HG02678 (cell line): ENCODE results near the gene RELB.
A peak's percentile ranks its signal among the peaks of the same experiment; 100 is the strongest.

Source experiments
- ATAC-seq: cut with Tn5 transposase; IDR thresholded peaks from one replicate; pipeline ENCODE4 v1.9.1; 2021; ENCODE audit warnings: mild to moderate bottlenecking, moderate library complexity; ENCODE audit not compliant: unreplicated experiment

RELB gene

GRCh38 chr19:45020071-45020470 lies 18.8 kb downstream of the RELB start:
- ATAC-seq = no peak

GRCh38 chr19:45021971-45022370 lies 20.7 kb downstream of the RELB start:
- no peak for ATAC-seq

GRCh38 chr19:45023048-45023447 lies 21.8 kb downstream of the RELB start:
- ATAC-seq = no peak

DNA sequence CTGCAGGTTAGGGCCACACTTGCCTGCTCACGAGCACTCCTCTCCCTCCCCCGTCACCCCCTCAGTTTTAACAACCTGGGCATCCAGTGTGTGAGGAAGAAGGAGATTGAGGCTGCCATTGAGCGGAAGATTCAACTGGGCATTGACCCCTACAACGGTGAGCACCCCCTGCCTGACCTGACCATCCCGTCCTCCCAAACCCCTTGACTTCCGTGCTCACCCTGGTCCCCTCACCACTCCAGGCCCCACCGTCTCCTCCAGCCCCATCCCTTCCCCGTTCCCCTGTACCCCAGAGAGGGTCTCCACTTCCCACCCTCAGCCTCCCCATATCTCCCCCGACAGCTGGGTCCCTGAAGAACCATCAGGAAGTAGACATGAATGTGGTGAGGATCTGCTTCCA lies 24.0 kb downstream of the RELB start:
- ATAC-seq = no peak

DNA sequence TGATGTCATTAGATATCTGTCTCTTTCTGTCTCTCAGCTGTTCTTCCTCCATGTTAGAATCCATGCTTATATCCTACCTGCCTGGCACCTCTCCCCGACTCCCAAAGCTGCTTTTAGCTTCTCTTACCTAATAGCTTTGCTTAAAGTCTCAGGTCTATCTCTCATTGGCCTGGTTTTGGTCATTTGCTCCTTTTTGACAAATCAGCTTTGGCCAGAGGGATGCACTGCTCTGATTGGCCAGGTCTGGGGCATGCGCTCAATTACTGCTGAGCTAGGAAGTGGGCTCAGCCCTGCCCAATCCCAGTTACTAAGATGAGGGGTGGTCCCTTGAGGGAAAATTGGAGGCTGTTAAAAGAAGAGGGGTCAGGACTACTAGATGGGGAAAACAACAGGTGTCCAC lies 26.1 kb downstream of the RELB start:
- no peak for ATAC-seq

GRCh38 chr19:45030825-45031224 lies 29.6 kb downstream of the RELB start:
- ATAC-seq = no peak

GRCh38 chr19:45032421-45032820 lies 31.2 kb downstream of the RELB start:
- no peak for ATAC-seq

DNA sequence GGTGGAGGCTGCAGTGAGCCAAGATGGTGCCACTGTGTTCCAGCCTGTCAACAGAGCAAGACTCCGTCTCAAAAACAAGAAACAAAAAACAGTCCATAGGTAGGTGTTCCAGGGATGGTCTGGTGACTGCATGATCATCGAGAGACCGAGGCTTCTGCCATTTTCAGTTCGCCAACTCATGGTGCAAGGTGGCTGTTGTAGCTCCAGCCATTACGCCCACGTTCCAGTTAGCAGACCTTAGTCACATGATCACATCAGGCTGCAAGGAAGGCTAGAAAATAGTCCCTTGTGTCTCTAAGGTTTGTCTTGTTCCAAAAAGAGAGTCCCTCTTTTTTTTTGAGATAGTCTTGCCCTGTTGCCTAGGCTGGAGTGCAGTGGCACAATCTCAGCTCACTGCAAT lies 34.5 kb downstream of the RELB start:
- no peak for ATAC-seq

- ATAC-seq = no peak
Observed at GRCh38 chr19:45037393-45038169, 36.3 kb downstream of the RELB start.

DNA sequence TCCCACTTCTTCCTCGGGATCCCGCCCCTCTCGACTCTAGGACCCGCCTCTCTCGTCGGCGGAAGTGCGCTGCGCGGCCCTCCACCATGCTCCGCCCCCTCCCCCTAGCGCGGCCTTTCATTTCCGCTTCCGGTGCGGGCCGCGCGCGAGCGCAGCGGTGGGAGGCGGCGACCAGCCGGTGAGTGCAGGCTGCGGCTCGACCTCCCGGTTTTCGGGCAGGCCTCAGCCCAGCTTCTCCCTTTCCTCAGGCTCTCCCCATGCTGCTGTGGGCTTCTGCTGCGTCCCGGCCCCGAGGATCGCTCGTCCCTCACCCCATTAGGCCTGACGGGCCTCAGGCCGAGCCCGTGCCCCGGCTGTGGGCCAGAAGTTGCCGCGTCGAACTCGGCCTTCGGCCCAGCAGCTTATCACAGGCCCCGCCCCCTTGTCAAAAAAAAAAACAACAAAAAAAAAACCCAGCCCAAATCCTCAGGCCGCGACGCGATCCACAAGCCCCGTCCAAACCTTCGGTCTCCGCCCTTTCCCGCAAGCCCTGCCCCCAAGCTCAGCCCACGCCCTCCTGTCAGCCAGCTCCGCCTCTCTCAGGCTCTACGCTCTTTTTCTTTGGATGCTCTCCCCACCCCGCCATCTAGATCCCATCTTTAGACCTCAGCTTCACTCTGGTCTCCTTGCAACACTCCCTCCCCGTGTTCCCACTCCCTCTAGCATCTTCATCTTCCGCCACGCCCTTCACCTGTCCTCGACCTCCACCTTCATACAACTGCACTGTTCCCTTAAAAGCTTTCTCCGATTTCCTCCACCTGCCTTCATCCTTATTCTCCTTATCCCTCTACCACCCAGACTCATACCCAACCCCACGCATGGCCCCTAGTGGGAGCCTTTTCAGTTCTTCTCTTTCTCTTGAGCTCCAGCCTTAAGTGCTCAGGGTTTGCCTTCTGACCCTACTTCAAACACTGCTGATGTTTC lies 37.9 kb downstream of the RELB start, which contains the start of gene CLASRP:
TSS of gene CLASRP (plus strand) at position 115 of the 963 bp plus-strand sequence. CDS start 1,168 bp downstream, outside the sequence.
- ATAC-seq = peak; percentile 82

DNA sequence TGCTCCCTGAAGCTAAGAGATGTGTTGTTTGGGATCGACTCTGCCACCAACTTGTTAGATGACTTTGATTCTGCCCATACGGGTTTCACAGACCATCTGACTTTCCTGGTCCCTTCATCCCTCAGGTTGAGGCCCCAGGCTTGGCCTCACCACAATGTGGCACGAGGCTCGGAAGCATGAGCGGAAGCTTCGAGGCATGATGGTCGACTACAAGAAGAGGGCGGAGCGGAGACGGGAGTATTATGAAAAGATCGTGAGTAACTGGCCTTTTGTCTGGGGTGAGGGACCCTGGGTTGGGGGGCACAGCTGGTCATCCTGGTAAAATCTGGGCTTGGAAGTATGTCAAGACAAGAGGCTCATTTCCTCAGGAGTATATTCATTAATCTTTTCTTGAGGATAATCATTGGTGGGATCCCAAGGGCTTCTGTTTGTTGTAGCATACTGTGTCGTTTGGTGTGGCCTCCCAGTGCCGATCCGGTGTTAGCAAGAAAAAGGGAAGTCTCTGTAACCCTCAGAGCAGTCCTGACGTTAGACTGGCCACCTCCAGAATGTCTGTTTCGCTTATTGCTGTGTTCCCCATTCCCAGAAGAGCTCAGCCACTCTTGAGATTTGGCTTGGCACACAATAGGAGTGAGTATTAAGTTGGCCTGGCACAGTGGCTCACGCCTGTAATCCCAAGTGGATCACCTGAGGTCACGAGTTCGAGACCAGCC lies 39.0 kb downstream of the RELB start:
- ATAC-seq = no peak

DNA sequence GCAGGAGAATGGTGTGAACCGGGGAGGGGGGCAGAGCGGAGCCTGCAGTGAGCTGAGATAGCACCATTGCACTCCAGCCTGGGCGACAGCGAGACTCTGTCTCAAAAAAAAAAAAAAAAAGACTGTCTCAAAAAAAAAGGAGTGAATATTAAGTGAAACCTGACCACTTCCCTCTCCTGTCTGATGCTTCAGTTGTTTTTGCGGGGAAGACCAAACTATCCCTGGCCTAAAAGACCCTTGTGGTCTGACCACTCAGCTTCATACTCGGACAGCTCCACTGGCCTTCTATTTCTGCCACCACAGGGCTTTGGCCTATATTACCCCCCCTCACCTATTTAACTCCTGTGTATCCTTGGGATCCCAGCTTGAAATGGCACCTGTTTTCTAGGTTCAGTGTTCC lies 39.9 kb downstream of the RELB start:
- ATAC-seq = no peak

- no peak for ATAC-seq
Observed at GRCh38 chr19:45045671-45046353, 44.5 kb downstream of the RELB start.

GRCh38 chr19:45046355-45046754 lies 45.1 kb downstream of the RELB start:
- no peak for ATAC-seq

DNA sequence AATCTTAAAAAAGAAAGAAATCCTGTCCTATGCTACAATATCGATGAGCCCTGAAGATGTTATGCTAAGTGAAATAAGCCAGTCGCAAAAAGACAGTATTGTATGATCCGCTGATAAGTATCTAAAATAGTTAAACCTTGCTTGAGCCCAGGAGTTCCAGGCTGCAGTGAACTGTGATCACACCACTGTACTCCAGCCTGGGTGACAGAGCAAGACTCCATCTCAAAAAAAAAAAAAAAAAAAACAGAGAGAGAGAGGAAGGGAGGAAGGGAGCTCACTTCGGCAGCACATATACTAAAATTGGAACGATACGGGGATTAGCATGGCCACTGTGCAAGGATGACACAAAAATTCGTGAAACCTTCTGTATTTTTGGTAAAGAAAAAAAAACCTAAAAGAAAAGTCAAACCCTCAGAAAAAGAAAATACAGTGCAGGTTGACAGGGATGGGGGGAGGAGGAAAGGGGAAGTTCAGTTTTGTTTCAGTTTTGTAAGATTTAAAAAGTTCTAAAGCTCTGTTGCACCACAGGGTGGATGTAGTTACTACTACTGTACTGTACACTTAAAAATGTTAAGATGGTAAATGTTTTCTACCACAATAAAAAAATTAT lies 46.0 kb downstream of the RELB start:
- peak; percentile 62 for ATAC-seq

- no peak for ATAC-seq
Observed at GRCh38 chr19:45049073-45049736, 47.9 kb downstream of the RELB start.

- ATAC-seq = no peak
Observed at GRCh38 chr19:45050036-45050435, 48.8 kb downstream of the RELB start.

DNA sequence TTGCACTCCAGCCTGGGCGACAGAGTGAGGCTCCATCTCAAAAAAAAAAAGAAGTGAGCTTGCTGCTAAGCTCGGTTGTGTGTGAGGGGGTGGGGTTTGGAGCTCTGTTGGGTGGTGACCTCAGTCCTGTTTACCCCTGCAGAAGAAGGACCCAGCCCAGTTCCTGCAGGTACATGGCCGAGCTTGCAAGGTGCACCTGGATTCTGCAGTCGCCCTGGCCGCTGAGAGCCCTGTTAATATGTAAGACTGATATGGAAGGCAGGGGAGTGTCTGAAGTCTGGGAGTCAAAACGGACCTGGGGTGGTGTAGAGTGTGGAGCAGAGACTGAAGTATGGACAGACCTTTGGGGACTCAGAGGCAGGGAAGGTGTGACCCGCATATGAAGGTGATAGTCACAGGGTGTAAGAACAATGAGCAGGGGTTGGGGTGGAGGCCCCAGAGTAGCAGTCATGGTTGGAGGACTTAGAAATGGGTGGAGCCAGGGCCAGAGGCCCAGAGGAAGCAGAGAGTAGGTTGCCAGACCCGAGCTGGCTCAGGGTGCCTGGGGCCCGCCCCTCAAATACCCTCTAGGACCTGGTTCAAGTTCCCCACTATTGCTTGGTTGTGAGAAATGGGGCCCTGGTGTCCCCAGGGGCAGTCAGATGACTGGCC lies 50.8 kb downstream of the RELB start:
- no peak for ATAC-seq

DNA sequence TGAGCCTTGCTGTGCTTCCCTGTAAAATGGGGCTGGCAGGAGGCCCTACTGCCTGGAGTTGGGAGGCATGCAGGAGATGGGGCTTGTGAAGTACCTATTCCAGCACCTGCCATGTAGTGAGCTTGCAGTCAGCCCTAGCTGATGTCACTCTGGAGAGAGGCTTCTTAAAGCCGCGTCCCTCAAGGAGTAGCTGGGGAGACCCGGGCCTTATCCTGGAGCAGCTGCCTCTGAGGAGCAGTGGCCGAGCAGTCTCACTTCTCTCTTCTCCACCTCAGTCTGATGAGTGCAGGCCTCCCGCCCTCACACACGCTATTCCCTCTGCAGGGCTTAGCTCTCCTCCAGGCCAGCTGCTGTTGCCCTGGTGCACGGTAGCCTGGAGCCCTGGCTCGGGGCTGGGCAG lies 55.6 kb downstream of the RELB start:
- ATAC-seq = no peak
